Mesenchymal stem cell (in vitro differentiated cells and primary cell): ENCODE measurements around the gene AHRR.
"Not testable (repeated sequence)": the region's sequence is repeated elsewhere in the genome, so short reads cannot be mapped to it uniquely, and the experiment has no call there.

Experiments
- DNase-seq: peaks from one replicate; pipeline ENCODE4 v3.0.0-alpha.2; 2013
- H2AFZ ChIP-seq: one replicate; pipeline ENCODE4 v1.6.1; 2013; ENCODE audit warnings: low read depth, mild to moderate bottlenecking, control low read depth, inconsistent platforms, low read length, moderate library complexity
- H2AK5ac ChIP-seq: 2 replicates; pipeline ENCODE4 v1.6.1; 2013; ENCODE audit warnings: low read length, moderate library complexity, mild to moderate bottlenecking, inconsistent platforms; ENCODE audit not compliant: severe bottlenecking
- H2BK120ac ChIP-seq: one replicate; pipeline ENCODE4 v1.6.1; 2013; ENCODE audit warnings: low read depth, mild to moderate bottlenecking, inconsistent platforms, low read length, moderate library complexity
- H2BK12ac ChIP-seq, 2 experiments: one replicate each; pipeline ENCODE4 v1.6.1; 2013; ENCODE audit warnings: inconsistent platforms in 2 of 2, low read length in 2 of 2, mild to moderate bottlenecking in 2 of 2, moderate library complexity in 2 of 2, control low read depth in 1 of 2
- H2BK15ac ChIP-seq: one replicate; pipeline ENCODE4 v1.6.1; 2013; ENCODE audit warnings: mild to moderate bottlenecking, low read depth, inconsistent platforms; ENCODE audit not compliant: poor library complexity, severe bottlenecking
- H2BK5ac ChIP-seq: 2 replicates; pipeline ENCODE4 v1.6.1; 2013; ENCODE audit warnings: low read depth, mild to moderate bottlenecking, low read length, control low read depth, inconsistent platforms; ENCODE audit not compliant: poor library complexity, severe bottlenecking
- H3K14ac ChIP-seq, 2 experiments: one replicate each; pipeline ENCODE4 v1.6.1; 2013; ENCODE audit warnings: inconsistent platforms in 2 of 2, low read length in 2 of 2, control low read depth in 1 of 2, mild to moderate bottlenecking in 1 of 2, moderate library complexity in 1 of 2
- H3K18ac ChIP-seq, 2 experiments: one replicate each; pipeline ENCODE4 v1.6.1; 2013; ENCODE audit warnings: inconsistent platforms in 2 of 2, low read length in 2 of 2, control low read depth in 1 of 2, low read depth in 1 of 2, mild to moderate bottlenecking in 1 of 2
- H3K23ac ChIP-seq, 2 experiments: one replicate each; pipeline ENCODE4 v1.6.1; 2013; ENCODE audit warnings: inconsistent platforms in 2 of 2, low read length in 2 of 2, mild to moderate bottlenecking in 2 of 2, moderate library complexity in 2 of 2, control low read depth in 1 of 2
- H3K27ac ChIP-seq: 2 replicates; pipeline ENCODE4 v1.5.1; 2013; ENCODE audit warnings: mild to moderate bottlenecking, moderate library complexity, low read length, control low read depth, inconsistent platforms; ENCODE audit not compliant: poor library complexity, severe bottlenecking
- H3K27me3 ChIP-seq, 2 experiments: 2 replicates each; pipeline versions ENCODE4 v1.6.1 to v1.7.0; 2013; ENCODE audit warnings: low read length in 2 of 2, mild to moderate bottlenecking in 2 of 2, moderate library complexity in 2 of 2, control low read depth in 1 of 2, inconsistent platforms in 1 of 2; ENCODE audit not compliant: control insufficient read depth in 1 of 2, insufficient read depth in 1 of 2
- H3K36me3 ChIP-seq, 2 experiments: 2 replicates each; pipeline versions ENCODE4 v1.6.1 to v1.7.0; 2013; ENCODE audit warnings: low read length in 2 of 2, control low read depth in 1 of 2, inconsistent platforms in 1 of 2, low read depth in 1 of 2, mild to moderate bottlenecking in 1 of 2; ENCODE audit not compliant: insufficient read depth in 2 of 2, control insufficient read depth in 1 of 2
- H3K4ac ChIP-seq, 2 experiments: one replicate each; pipeline ENCODE4 v1.6.1; 2013; ENCODE audit warnings: inconsistent platforms in 2 of 2, low read length in 2 of 2, mild to moderate bottlenecking in 2 of 2, moderate library complexity in 2 of 2, control low read depth in 1 of 2, low read depth in 1 of 2
- H3K4me1 ChIP-seq: 2 replicates; pipeline ENCODE4 v1.6.1; 2013; ENCODE audit warnings: low read depth, low read length, control low read depth; ENCODE audit not compliant: control insufficient read depth, insufficient read depth
- H3K4me2 ChIP-seq: 2 replicates; pipeline ENCODE4 v1.6.1; 2013; ENCODE audit warnings: low read length, mild to moderate bottlenecking, inconsistent platforms; ENCODE audit not compliant: poor library complexity, severe bottlenecking
- H3K4me3 ChIP-seq, 2 experiments: 2 replicates each; pipeline versions ENCODE4 v1.5.1 to v1.7.0; 2013; ENCODE audit warnings: low read length in 2 of 2, mild to moderate bottlenecking in 2 of 2, control low read depth in 1 of 2, low read depth in 1 of 2; ENCODE audit not compliant: insufficient read depth in 1 of 2
- H3K79me1 ChIP-seq: replicated peaks from 2 replicates; pipeline ENCODE4 v1.6.1; 2013; ENCODE audit warnings: mild to moderate bottlenecking, control low read depth, low read length, inconsistent platforms; ENCODE audit not compliant: poor library complexity, severe bottlenecking
- H3K9ac ChIP-seq: 2 replicates; pipeline ENCODE4 v1.7.0; 2013; ENCODE audit warnings: mild to moderate bottlenecking, low read length, moderate library complexity
- H3K9me3 ChIP-seq: 2 replicates; pipeline ENCODE4 v1.7.0; 2013; ENCODE audit warnings: mild to moderate bottlenecking, low read length; ENCODE audit not compliant: control insufficient read depth
- H4K8ac ChIP-seq: one replicate; pipeline ENCODE4 v1.6.1; 2013; ENCODE audit warnings: inconsistent platforms, mild to moderate bottlenecking, low read length, moderate library complexity
- H4K91ac ChIP-seq: one replicate; pipeline ENCODE4 v1.6.1; 2013; ENCODE audit warnings: mild to moderate bottlenecking, low read length, inconsistent platforms
- WGBS: methylation state at CpG from one replicate; pipeline ENCODE4 v1.1.7; 2013; ENCODE audit warnings: mixed read lengths; 5-methylcytosine and 5-hydroxymethylcytosine counted together

The AHRR gene

DNA sequence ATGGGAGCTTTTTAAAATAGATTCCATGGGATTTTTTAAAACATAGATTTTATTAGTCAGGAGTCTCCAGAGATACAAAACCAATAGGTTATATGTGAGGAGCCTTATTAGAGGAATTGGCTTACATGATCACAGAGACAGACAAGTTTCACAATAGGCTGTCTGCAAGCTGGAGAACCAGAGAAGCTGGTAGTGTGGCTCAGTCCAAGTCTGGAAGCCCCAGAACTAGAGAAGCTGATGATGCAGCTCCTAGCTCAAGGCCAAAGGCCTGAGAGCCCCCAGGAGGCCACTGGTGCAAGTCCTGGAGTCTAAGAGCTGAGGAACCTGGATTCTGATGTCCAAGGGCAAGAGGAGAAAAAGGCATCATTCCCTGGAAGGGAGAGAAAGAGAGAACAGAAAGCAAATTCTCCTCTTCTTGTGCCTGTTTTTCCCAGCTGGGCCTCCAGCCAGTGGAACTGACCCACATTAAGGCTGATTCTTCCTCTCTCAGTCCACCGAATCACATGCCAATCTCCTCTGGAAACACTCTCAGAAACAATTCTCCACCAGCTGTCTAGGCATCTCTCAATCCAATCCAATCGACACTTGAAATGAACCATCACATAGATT lies 59.3 kb downstream of the AHRR start:
- H2BK5ac ChIP-seq: no peak overlapping the region
- 100% methylated on average over 1 of the region's 2 CpGs for WGBS
- H3K36me3 ChIP-seq: peaks cover 0 to 18% of the 10 kb centered on the region in 2 experiments
- H3K79me1 ChIP-seq: no peaks in the 10 kb centered on the region
- H3K27me3 ChIP-seq: no peaks in the 10 kb centered on the region
- no peak overlapping the region for H4K8ac ChIP-seq
- peak overlapping the region; percentile 63 for H2BK15ac ChIP-seq
- no peak overlapping the region for H2AFZ ChIP-seq
- no peak overlapping the region for H4K91ac ChIP-seq
- H2BK12ac ChIP-seq: no peak overlapping the region
- peak; percentile 82 for DNase-seq
- H3K9me3 ChIP-seq: peaks cover 9% of the 10 kb centered on the region
- peak overlapping the region in 1 of 2 experiments; percentile 4 for H3K18ac ChIP-seq
- H3K14ac ChIP-seq: no peak overlapping the region
- H3K4ac ChIP-seq: peak overlapping the region in 1 of 2 experiments; percentile 0
- no peak overlapping the region for H3K23ac ChIP-seq
- no peak overlapping the region for H3K4me2 ChIP-seq
- H3K4me3 ChIP-seq: no peak overlapping the region
- H3K27ac ChIP-seq: no peak overlapping the region
- no peak overlapping the region for H2AK5ac ChIP-seq
- peaks cover 7% of the 10 kb centered on the region for H3K4me1 ChIP-seq
- H2BK120ac ChIP-seq: peak overlapping the region; percentile 54
- peak overlapping the region; percentile 23 for H3K9ac ChIP-seq

- DNase-seq: no peak
- H3K9ac ChIP-seq: no peak overlapping the region
- H3K18ac ChIP-seq: no peak overlapping the region
- peaks cover 6% of the 10 kb centered on the region for H3K4me1 ChIP-seq
- H3K4me3 ChIP-seq: no peak overlapping the region
- no peak overlapping the region for H2AK5ac ChIP-seq
- no peak overlapping the region for H3K27ac ChIP-seq
- H3K14ac ChIP-seq: no peak overlapping the region
- no peak overlapping the region for H2AFZ ChIP-seq
- no peaks in the 10 kb centered on the region for H3K27me3 ChIP-seq
- no peak overlapping the region for H3K4me2 ChIP-seq
- H2BK15ac ChIP-seq: no peak overlapping the region
- H3K79me1 ChIP-seq: no peaks in the 10 kb centered on the region
- no peak overlapping the region for H2BK12ac ChIP-seq
- no peak overlapping the region for H3K23ac ChIP-seq
- H3K4ac ChIP-seq: no peak overlapping the region
- no peak overlapping the region for H2BK120ac ChIP-seq
- peaks cover 9% of the 10 kb centered on the region for H3K9me3 ChIP-seq
- no peak overlapping the region for H2BK5ac ChIP-seq
- no peak overlapping the region for H4K91ac ChIP-seq
- H3K36me3 ChIP-seq: peaks cover 0 to 31% of the 10 kb centered on the region in 2 experiments
- no peak overlapping the region for H4K8ac ChIP-seq
Measured at GRCh38 chr5:383066-383465, 61.6 kb downstream of the AHRR start.

GRCh38 chr5:383621-384020 lies 62.1 kb downstream of the AHRR start:
- H3K4me3 ChIP-seq: no peak overlapping the region
- H3K79me1 ChIP-seq: no peaks in the 10 kb centered on the region
- no peak overlapping the region for H3K9ac ChIP-seq
- no peak overlapping the region for H2BK5ac ChIP-seq
- H3K9me3 ChIP-seq: peaks cover 9% of the 10 kb centered on the region
- H3K4ac ChIP-seq: no peak overlapping the region
- no peak overlapping the region for H3K23ac ChIP-seq
- H2AFZ ChIP-seq: no peak overlapping the region
- no peak overlapping the region for H3K27ac ChIP-seq
- no peak overlapping the region for H3K4me2 ChIP-seq
- H3K14ac ChIP-seq: no peak overlapping the region
- no peak for DNase-seq
- no peak overlapping the region for H4K8ac ChIP-seq
- peaks cover 0 to 36% of the 10 kb centered on the region in 2 experiments for H3K36me3 ChIP-seq
- H2BK12ac ChIP-seq: no peak overlapping the region
- no peak overlapping the region for H2BK15ac ChIP-seq
- no peaks in the 10 kb centered on the region for H3K27me3 ChIP-seq
- H2BK120ac ChIP-seq: no peak overlapping the region
- no peak overlapping the region for H3K18ac ChIP-seq
- 83% methylated on average over 1 of the region's 3 CpGs for whole genome bisulfite sequencing
- H3K4me1 ChIP-seq: peaks cover 4% of the 10 kb centered on the region
- no peak overlapping the region for H2AK5ac ChIP-seq
- H4K91ac ChIP-seq: no peak overlapping the region

GRCh38 chr5:384576-384975 lies 63.1 kb downstream of the AHRR start:
- not testable (repeated sequence) for H2AK5ac ChIP-seq, H2BK15ac ChIP-seq, H2BK12ac ChIP-seq, H3K23ac ChIP-seq, H2AFZ ChIP-seq, H2BK5ac ChIP-seq, H3K4me2 ChIP-seq, H3K79me1 ChIP-seq, H3K4ac ChIP-seq, DNase-seq, H3K27me3 ChIP-seq, H3K14ac ChIP-seq, H4K8ac ChIP-seq, H3K9me3 ChIP-seq, H3K27ac ChIP-seq, H3K18ac ChIP-seq, H3K4me1 ChIP-seq, H3K4me3 ChIP-seq, H3K9ac ChIP-seq, H4K91ac ChIP-seq, H2BK120ac ChIP-seq
- 100% methylated on average over 5 of the region's 7 CpGs for WGBS
- H3K36me3 ChIP-seq: peaks cover 5 to 41% of the 10 kb centered on the region in 2 experiments
